ENCODE measurements around the gene SPON2.

DNA sequence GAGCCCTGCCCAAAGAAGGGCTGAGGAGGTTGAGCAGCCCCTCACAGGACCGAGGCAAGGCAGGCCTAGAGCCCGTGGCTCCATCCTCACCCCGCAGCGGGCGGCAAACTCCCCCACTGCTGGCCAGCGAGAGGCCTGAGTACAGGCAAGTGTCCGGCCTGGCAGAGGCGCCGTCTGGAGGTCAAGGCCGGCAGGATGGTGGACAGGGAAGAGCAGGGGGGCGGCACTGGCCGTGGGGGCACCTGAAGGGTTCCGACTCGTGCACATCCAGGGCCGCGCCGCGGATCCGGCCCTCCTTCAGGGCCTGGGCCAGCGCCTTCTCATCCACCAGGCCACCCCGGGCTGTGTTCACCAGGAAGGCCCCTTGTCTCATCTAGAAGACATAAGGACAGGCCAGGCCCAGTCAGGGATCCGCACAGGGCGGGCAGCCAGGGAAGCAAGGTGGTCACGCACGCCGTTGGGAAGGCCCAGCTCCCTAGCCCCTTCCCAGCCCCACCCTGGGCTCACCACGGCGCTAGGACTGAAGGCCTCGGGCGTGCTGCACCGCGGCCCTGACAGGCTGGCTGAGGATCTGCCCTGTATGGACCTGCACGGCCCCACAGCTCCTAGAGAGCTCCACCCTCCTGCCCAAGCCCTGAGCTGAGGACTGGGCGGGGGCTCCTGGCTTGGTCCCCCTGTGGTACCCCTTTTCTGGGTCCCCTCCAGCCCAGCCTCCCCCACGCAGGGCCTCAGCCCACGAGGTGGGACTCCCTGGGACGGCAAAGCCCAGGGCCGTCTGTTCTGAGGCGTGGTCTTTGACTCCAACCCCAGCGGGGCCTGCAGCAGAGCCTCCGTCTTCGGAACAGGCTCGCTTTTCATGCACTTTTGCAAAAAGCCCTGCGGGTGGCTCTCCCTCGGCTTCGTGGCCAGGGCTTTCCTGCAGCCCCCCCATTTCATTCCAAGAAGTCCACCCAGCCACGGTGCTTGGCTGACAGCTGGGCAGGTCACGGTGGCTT is 42.0 kb upstream of the SPON2 start:
- TF ChIP-seq, protein P1, sequence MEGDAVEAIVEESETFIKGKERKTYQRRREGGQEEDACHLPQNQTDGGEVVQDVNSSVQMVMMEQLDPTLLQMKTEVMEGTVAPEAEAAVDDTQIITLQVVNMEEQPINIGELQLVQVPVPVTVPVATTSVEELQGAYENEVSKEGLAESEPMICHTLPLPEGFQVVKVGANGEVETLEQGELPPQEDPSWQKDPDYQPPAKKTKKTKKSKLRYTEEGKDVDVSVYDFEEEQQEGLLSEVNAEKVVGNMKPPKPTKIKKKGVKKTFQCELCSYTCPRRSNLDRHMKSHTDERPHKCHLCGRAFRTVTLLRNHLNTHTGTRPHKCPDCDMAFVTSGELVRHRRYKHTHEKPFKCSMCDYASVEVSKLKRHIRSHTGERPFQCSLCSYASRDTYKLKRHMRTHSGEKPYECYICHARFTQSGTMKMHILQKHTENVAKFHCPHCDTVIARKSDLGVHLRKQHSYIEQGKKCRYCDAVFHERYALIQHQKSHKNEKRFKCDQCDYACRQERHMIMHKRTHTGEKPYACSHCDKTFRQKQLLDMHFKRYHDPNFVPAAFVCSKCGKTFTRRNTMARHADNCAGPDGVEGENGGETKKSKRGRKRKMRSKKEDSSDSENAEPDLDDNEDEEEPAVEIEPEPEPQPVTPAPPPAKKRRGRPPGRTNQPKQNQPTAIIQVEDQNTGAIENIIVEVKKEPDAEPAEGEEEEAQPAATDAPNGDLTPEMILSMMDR (conservative IDR thresholded peaks at IDR 0.05 in 1 of 2, IDR thresholded peaks at IDR 0.05 in 1 of 2; ENCODE audit: extremely low read depth in 1 of 2, insufficient read depth in 1 of 2, low read depth in 1 of 2, low read length in 2 of 2): no peak
- TF ChIP-seq EZH2 (IDR thresholded peaks at IDR 0.05; ENCODE audit: borderline replicate concordance, low read length): no peak
